GM19455 (cell line): ENCODE results near the gene CIDEA.
A peak's percentile ranks its signal among the peaks of the same experiment; 100 is the strongest.

Source experiments
- ATAC-seq: cut with Tn5 transposase; IDR thresholded peaks from one replicate; pipeline ENCODE4 v1.9.1; 2021; ENCODE audit not compliant: unreplicated experiment

CIDEA gene

DNA sequence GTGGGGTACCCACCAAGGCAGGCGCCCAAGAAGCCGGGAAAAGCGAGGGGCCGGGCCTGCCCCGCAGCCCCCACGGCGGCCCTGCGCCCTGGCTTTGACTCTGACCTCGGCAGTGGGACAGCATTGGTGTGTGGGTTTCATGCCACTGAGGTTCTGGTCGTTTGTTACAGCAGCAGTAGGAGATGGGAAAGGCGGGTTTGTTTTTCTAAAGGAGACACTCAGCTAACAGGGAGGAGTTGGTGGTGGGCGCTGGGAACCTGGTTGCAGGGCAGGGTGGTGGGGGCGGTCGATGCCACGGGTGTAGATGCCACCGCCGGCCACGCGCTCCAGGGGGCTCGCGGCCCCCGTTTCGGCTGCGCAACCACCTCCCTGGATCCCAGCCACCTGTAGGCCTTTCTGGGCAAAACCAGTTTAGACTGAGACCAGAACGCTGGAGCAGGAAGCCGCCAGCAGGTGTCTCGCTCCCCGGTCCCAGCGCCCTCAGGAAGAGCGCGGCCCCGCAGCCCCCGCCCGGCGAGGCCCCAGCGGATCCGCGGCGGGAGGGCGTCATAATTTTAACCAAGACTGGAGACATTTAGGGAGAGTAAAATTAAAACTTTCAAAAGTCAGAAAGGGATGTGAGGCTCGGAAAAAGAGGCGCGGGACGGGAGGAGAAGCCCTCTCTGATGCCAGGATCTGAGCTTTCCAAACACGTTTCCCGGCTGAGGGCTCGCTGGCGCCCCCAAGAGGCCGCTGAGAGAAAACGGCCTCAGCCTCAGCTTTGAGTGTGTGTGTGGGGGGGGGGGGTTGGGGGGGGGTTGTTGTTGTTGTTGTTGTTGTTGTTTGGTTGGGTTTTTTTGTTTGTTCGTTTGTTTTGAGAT is 17.4 kb downstream of the CIDEA start:
- ATAC-seq, result peak; percentile 92

DNA sequence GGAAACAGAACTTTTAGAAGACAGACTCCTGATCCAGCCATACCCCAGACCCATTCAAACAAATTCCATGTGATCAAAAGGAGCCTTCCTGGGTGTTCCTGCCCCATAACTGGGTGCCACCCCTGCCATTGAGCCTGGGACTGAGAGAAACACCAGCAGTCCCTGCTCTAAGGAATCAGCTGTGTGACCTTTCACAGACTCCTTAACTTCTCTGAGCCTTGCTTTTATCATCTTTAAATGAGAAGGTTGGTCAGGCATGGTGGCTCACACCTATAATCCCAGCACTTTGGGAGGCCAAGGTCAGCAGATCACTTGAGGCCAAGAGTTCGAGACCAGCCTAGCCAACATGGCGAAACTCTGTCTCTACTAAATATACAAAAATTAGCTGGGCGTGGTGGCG is 20.6 kb downstream of the CIDEA start:
- ATAC-seq, result no peak

DNA sequence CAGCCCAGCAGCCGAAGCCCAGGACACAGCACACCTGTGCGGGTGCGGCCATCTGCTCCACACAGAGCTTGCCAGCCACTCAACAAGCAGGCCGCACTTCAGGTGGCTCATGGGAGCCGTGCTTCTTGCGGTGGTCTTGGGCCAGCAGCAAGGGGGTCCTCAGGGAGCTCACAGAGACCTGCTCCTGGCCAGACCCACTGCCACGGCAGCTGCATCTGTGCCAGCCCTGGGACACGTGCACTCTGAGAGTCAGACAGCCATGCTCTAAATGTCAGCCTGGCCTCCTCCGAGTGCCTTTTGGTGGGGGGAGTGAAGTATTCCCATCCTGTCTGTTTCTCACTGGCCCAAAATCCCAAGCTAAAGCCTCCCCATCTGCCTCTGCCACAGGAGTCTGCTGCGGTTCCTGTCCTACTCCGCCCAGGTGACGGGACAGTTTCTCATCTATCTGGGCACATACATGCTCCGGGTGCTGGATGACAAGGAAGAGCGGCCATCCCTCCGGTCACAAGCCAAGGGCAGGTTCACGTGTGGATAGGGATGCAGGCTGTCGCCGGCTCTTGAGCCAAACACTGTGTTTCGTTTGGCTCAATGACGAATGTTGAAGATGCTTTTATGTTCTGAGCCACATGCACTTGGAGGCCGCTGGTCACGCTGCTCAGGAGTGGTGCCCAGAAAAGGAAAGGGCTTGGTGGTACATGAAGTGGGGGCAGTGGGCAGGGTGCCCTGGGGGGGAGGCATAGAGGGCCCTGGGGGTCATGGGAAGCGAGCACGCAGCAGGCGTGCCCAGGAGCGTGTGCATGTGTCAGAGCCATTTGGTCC is 22.8 kb downstream of the CIDEA start:
- no peak for ATAC-seq

DNA sequence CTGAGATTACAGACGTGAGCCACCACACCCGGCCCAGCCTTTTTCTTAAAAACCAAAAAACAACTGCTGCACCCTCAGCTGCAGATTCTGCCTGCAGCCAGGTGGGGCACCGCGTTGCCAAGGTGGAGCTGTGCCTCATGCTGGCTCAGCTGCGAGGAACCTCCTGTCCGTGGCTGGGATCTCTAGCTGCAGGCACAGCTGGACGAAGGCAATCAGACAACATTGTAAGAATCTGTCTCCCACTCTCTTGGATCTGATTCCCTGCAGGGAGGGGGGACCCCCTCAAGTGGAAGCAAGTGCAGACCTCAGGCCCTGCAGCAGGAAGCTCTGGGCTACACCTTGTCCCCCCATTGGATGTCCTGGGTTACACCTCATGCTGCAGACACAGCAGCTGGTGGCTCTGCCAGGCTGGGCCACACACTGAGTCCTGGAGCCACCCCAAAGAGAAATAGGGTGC is 24.1 kb downstream of the CIDEA start:
- ATAC-seq, result no peak

DNA sequence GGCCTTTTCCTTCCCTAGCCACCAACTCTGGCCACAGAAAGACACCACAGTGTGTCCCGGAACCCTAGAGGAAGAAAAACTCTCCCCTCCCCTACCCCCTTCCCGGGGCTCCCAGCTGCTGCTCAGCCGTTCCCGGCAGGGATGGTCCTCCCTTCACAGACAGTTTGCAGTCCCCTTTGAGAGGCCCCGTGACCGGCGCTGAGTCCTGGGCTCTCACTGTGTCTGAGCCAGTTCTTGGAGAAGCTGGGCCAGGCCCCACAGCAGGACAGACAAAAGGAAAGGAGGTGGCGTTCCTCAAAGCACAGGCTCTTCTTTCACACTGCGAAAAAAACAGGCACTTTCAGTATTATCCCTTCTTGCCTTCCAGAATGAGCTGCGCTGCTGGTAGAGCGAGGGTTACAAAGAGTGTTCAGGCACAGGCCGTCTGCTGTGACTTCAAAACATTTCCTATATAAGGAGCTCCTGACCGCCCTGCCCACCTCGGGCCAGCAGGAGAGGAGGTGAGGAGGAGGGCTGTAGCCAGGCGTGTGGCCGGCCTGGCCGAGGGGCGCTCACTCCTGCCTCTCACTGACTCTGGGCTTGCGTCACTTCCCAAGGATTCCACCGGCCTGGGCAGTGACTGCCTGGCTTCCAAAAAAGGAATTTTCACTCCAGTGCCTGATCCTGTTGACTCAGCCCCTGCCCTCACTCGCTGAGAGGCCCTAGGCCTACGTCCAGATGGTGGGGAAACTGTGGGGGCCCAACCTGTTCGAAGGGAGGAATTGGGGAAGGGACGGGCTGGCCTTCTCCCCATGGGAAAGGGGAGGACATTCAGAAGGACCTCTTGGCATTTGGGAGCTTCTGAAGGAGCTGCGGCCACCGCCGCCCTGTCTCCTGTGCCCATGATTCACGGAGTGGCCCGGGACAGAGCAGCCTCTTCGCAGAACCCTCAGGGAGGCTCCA is 24.9 kb downstream of the CIDEA start:
- no peak for ATAC-seq

DNA sequence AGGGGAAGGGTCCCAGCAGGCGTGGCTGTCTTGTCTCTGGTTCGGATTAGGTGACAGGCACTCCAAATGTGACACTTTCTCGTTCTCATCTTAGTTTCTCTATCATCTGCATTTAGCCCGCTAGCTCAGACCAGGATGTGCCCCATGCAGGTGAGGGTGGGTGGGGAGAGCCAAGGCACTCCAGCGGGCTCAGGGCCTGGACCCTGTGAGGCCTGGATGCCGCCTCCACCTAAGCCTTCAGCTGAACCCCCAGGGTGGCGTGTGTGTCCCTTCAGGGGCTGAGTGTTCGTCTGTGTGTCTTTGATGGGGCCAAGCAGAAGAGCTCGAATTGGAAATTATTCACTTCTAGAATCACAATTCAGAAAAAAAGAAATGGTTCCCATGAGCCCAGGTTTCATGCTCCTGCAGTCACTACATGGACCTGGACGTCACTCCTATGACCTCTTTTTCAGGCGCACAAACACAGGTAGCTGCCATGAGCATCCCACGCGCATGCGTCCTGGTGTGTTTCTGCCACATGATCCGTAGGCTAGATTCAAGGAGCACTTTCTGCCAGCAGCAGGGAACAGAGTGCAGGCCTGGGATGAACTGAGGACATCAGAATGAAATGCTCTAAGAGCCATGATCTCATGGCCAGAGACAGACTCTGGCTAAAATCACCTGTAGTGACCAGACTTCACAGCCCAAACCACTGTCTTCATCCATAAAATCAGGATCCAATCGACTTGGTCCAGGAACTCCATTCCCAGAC is 25.8 kb downstream of the CIDEA start:
- ATAC-seq, result no peak

DNA sequence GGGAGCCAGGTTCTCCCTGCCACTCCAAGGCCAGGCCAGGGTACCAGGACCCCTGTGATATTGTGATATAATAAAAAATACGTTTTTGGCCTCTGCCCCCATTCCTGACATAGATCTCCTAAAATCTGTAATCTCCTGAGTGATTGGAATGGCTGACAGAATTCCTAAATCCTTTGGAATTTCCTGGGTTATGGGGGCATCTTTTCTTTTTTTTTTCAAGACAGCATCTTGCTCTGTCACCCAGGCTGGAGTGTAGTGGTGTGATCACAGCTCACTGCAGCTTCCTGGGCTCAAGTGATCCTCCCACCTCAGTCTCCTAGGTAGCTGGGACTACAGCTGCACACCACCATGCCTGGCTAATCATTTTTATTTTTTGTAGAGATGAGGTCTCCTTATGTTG is 27.7 kb downstream of the CIDEA start:
- ATAC-seq, result no peak

DNA sequence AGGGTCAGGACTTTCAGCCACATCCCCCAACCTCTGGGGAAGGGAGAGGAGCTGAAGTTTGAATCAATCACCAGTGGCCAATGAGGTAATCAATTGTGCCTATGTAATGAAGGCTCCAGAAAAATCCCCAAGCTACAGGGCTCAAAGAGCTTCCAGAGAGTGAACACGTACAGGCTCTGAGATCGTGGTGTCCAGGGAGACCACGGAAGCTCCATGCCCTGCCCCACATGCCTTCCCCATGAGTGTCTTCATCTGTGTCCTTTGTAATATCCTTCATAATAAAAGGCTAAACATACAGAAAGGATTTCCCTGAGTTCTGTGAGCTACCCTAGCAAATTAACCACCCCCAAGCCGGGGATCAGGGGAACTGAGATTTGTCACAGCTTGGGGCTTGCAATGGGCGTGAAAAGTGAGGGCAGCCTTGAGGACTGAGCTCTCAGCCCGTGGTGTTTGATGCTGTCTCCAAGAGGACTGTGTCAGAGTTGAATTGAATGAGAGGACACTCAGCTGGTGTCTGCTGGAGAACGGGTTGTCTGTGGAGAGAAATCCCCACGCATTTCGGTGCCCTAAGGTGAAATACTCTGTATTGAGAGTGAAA is 28.4 kb downstream of the CIDEA start:
- no peak for ATAC-seq

DNA sequence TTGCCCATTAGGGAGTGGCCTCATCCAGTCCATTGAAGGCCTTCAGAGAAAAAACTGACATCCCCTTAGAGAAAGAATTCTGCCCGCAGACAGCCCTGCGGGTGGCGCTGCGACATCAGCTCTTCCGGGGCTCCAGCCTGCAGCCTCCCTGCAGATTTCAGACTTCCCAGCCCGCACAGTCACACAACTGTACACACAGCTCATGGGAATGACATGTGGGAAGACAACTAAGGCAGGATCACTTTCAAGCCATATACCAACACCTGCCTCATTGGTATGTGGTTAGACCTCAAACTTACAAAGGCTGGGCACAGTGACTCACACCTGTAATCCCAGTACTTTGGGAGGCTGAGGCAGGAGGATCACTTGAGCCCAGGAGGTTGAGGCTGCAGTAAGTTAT is 29.1 kb downstream of the CIDEA start:
- no peak for ATAC-seq

DNA sequence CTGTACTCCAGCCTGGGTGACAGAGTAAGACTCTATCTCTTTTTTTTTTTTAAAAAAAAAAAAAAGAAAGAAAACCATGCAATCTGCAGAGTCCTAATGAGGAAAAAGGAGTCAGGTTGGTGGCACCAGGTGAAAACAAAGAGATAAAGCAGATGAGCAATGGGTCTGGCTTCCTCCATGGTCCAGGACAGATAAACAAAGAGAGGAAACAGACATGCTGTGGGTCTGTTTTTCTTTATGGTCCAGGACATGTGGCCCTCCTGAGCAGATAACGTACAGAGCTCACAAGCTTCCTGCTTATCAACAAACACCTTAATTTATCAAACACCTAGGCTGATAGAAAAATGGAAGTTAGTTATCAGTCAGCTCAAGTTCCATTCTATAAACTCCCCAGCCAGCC is 29.5 kb downstream of the CIDEA start:
- no peak for ATAC-seq

DNA sequence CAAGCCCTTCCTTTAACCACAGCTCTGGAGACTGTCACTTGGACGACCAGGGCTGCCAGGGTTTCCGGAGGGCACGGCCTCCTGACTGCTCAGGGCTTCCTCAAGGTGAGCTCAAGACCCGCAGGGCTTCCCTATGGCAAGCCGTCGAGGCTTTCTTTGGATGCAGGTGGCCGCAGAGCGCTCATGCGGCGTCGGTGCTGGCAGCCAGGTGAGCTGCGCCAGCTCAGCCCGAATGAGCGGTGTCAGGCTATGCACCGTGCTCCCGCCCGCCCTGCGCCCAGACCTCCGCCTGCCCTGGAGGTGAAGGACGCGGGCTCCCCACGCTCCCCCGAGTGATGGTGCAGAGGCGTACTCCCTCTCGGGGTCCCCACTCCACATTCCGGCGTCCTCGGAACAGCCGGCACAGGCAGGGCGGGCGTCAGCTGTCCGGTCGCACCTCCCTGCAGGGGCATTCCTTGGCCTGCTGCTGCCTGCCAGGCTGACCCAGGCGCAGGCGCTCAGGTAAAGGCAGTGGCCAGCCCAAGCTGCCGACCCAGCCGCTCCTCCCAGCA is 33.0 kb downstream of the CIDEA start:
- ATAC-seq, result no peak

DNA sequence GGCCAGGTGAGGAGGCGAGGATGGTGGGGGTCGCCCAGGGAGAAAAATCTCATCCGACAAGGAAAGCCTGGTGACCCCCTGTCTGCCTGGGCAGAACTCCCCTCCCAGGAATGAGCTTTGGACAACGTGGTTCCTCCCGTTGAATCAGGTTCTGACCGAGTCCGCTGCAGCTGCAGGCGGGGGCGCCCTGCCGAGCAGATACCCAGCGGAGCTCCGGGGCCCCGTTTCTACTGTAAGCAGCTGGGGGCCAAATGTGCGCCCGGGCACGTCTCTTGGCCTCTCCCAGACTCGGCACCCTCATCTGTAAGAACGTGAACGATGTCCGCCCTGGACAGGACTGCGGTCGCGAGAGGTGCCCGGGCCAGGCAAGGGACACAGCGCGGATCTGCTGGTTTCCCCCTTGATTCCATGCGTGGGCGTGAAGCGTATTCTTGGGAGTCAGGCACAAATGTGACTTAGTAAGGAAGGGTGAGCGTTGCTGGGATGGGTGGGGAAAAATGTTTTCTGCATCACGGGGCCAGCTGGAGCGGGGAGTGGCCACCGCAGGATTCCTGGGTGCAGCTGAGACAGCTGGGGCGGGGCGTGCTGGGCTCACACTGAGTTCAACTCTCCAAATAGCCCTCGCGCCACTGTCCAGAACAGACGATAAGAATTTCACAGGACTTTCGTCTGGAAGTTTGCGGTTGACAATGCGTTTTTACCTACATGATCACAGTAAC is 33.7 kb downstream of the CIDEA start:
- no peak for ATAC-seq

DNA sequence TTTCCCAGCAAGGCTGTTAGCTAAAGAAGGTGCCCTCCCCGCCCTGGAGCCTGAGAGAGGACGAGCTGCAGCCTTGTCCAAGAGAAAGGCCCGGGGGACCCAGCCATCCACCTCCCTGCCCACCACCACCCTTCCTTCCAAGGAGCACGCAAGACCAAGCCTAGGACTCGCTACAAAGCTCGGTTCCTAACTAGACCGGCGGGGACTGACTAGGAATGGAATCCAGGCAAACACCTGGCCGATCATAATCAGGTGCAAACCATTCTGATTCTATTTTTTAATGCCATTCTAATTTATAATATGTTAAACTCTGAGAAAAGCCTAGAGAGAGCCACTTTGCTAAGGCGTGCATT is 34.2 kb downstream of the CIDEA start:
- no peak for ATAC-seq

DNA sequence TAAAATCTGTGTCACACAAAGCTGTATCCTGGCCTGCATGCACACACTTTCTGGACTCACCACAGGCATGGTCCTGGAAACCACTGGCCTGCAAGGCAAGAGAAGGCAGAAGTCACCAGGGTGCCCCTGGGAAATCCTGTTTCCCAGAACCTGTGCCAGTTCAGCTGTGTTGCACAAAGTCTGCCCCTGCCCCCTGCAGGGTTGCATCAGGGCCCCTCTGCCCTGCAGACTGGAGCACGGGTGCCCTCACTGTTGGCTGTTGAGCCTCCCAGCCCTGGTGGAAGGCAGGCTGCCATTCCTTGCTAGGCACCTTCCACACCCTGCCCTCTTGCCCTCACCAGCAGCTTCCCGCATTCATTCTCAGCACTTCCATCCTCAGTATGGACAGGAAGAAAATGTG is 35.9 kb downstream of the CIDEA start:
- ATAC-seq, result no peak

DNA sequence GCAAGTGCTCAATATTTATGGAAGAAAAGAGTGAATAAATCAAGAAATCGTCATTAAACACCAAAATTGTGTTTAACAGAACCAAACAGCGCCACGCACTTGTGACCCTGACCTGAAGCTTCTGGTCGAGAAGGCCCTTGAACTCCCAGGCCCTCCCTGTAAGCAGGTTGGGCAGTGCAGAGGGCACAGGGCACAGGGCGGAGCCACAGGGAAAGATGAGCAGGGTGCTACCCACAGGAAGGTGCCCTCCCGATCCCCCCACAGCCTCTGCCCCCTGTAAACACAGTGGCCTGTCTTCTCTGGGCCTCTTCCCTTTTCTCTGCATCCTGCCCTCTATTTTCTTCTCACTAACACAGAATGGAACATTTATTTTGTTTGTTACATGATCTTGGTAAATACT is 37.0 kb downstream of the CIDEA start:
- no peak for ATAC-seq

DNA sequence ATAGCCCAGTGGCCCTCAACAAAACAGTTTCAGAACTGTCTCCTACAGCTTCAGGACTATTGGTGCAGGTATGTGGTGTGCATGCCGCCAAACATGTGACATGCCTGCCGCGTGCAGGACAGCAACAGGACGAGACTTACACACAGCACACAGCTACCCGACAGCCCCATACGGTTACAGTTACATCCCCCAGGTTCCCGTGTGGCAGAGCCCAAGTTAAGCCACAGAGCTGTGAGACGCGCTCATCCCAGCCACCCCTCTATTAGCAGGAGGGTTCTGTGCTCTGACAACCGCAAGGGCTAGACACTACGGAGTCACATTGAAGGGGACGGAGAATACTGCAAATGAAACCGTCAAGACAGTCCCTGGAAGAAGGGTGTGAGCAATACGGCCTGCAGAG is 37.5 kb downstream of the CIDEA start:
- no peak for ATAC-seq

DNA sequence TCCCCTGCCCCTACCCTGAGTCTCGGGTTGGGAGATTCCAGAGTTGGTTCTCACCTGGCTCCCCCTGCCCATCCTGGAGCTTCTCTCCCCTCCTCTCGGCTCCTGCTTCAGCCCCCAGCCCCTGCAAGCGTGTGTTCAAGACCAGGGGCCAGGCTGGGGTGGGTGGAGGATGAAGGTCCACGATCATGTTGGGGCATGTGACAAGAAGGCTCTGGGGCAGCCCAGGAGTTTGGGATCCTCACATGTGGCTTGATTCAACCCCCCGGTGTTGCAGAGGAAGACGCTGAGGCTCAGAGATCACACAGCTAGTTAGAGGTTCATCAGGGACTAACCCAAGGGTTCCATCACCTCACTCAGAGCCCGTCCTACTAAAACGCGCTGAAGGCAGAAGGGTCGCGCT is 39.7 kb downstream of the CIDEA start:
- ATAC-seq, result no peak

DNA sequence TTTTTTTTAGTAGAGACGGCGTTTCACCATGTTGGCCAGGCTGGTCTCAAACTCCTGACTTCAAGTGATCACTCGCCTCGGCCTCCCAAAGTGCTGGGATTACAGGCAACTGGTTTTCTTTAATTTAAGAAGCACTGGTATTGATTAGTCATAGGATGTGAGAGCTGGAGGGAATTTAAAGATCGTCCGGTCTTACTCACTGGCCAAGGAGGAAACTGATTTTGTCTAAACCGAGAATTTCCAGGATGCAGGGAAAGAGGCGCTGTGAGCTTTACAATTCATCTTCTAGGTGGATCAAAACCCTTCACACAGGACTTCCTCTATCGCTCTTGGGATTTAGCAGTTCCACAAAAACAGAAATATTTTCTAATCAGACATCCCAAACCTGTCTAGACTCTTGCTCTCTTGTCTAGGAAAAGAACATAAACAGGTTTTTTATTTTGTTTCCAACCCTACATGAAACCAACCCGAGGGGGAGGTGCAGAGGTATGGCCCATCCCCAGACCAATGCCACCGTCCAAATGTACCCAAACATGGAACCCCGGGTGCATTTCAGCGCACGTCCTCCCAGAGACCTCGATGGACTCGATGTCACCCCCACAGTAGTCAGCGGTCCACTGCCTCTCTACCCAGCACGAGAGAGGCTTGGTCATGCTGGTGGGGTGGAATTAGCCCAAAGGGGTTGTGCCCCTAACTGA is 41.4 kb downstream of the CIDEA start:
- no peak for ATAC-seq

DNA sequence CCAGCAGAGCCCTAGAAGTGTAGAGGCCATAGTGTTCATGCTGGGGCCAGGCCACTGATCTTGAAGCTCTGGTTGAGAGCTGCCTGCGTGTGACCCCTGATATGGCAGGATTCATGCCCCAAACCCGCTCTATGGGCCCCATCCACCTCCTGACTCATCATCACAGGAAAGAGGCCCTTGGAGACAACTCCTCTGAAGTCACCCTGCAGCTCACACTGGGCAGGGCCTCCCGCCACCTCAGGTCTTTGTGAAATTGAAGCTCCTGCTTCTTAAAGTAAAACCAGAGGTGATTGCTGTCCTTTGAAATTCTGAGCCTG is 41.9 kb downstream of the CIDEA start:
- no peak for ATAC-seq
